T-helper 2 cell treated with Interferon-gamma antibody and Interleukin-4, amounts not matched to agents 5 μg/mL and 100 μg/mL, for 36 hours (primary cell): Measurements from ENCODE around the gene PRSS2.
"Not testable (repeated sequence)": the region's sequence is repeated elsewhere in the genome, so short reads cannot be mapped to it uniquely, and the experiment has no call there.

Experiments used
- DNase-seq: peaks from one replicate; pipeline ENCODE4 v3.0.0; 2021; ENCODE audit warnings: low spot score
- H3K27ac Mint-ChIP-seq: one replicate; pipeline ENCODE4 v1.8.0; 2021; ENCODE audit warnings: mild to moderate bottlenecking, mixed read lengths
- H3K27me3 Mint-ChIP-seq: one replicate; pipeline ENCODE4 v1.8.0; 2021; ENCODE audit warnings: low read depth, mixed read lengths
- H3K36me3 Mint-ChIP-seq: one replicate; pipeline ENCODE4 v1.8.0; 2021; ENCODE audit warnings: low read depth, mixed read lengths
- H3K4me1 Mint-ChIP-seq: one replicate; pipeline ENCODE4 v1.8.0; 2021; ENCODE audit warnings: low read depth, mixed read lengths
- H3K4me3 Mint-ChIP-seq: one replicate; pipeline ENCODE4 v1.8.0; 2022; ENCODE audit warnings: mild to moderate bottlenecking, moderate library complexity, mixed read lengths
- H3K9me3 Mint-ChIP-seq: one replicate; pipeline ENCODE4 v1.8.0; 2021; ENCODE audit warnings: mixed read lengths

The PRSS2 gene

DNA sequence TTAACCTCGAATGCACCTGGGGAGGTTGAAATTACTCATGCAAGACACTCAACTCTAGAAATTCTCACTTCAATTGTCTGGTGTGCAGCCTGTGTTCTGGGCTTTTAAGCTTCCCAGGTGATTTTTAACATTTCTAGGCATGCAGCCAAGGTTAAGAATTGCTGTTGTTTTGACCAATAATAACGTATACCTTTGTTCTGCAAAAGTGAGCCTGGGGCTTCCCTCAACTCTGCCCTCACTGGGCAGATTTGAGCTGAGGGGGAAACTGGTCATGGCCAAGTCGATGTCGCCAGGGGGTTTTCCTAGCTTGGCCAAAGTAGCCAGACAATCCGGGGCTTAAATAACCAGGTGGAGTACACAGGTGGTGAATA, 568 bp downstream of the PRSS2 start:
- DNase-seq: no peak
- Mint-ChIP-seq H3K9me3 (no peaks in the 10 kb centered on the region), H3K36me3 (no peaks in the 10 kb centered on the region), H3K27ac (no peak overlapping the region), H3K4me1 (peaks cover 9% of the 10 kb centered on the region), H3K4me3 (no peak overlapping the region), H3K27me3 (peaks cover 10% of the 10 kb centered on the region)

DNA sequence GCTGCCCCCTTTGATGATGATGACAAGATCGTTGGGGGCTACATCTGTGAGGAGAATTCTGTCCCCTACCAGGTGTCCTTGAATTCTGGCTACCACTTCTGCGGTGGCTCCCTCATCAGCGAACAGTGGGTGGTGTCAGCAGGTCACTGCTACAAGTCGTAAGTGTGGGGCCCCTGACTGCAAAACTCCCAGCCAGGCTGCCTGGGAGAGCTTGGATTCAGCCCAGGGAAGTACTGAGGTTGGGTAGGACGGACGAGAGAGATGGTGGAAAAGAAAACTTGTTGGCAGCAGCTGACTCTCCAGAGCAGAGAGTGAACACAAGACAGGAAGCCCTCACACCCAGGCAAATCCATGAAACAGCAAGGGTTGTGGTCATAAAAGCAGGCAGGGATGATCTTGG, 1.3 kb downstream of the PRSS2 start:
- Mint-ChIP-seq H3K27me3 (peaks cover 10% of the 10 kb centered on the region), H3K27ac (no peak overlapping the region), H3K36me3 (no peaks in the 10 kb centered on the region)

DNA sequence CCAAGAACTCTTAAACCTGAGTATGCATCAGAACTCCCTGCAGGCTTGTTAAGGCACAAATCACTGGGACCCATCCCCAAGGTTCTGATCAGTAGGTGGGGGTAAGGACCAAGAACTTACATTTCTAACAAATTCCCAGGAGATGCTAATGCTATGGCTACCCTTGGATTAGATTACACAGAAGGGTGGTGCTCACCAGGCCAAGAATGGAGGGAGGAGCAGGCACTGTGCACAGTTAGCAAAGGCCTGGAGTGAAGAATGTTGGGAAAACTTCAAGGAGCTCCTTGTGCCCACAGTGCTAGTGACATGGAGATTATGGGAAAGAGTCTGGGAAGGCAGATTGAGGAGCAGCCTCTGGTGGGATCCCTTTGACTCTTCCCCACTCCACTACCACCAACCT, 1.9 kb downstream of the PRSS2 start:
- H3K27ac Mint-ChIP-seq: no peak overlapping the region
- H3K36me3 Mint-ChIP-seq: no peaks in the 10 kb centered on the region
- no peak overlapping the region for H3K4me3 Mint-ChIP-seq
- H3K4me1 Mint-ChIP-seq: peaks cover 9% of the 10 kb centered on the region
- no peaks in the 10 kb centered on the region for H3K9me3 Mint-ChIP-seq
- no peak for DNase-seq
- peaks cover 10% of the 10 kb centered on the region for H3K27me3 Mint-ChIP-seq

More for the DNA sequence above, 1.3 kb downstream of the PRSS2 start:
- DNase-seq: no peak
- no peak overlapping the region for H3K4me3 Mint-ChIP-seq
- H3K4me1 Mint-ChIP-seq: peaks cover 9% of the 10 kb centered on the region
- H3K9me3 Mint-ChIP-seq: no peaks in the 10 kb centered on the region

GRCh38 chr7:142773230-142773629, 2.5 kb downstream of the PRSS2 start:
- Mint-ChIP-seq H3K36me3 (no peaks in the 10 kb centered on the region), H3K27ac (no peak overlapping the region), H3K9me3 (no peaks in the 10 kb centered on the region)

DNA sequence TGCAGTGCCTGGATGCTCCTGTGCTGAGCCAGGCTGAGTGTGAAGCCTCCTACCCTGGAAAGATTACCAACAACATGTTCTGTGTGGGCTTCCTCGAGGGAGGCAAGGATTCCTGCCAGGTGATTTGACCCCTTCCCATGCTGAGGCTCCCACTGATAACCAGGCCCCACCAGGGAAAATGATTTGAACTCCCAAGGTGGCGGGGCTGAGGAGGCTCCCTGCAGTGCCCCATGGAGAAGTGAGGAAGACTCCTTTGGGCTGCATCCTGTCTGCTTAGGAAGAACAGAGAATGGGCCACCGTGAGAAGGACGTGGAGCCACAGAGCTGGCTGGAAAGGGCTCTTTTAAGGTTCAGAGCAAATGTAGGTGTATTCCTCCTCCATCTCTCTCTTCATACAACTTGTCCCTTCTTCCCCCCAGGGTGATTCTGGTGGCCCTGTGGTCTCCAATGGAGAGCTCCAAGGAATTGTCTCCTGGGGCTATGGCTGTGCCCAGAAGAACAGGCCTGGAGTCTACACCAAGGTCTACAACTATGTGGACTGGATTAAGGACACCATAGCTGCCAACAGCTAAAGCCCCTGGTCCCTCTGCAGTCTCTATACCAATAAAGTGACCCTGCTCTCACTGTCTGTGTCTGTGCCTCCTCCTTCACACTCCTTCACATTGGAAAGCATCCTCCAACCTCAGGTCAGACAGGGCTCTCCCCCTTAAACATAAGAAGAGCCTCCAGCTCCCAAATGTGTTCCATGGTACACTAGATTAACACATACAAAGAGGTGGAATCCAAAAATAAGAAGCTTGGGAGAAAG, 3.4 kb downstream of the PRSS2 start:
- Mint-ChIP-seq H3K4me3 (no peak overlapping the region), H3K4me1 (peaks cover 14% of the 10 kb centered on the region), H3K9me3 (no peaks in the 10 kb centered on the region), H3K27me3 (peaks cover 10% of the 10 kb centered on the region), H3K27ac (no peak overlapping the region), H3K36me3 (no peaks in the 10 kb centered on the region)
- no peak for DNase-seq

More at GRCh38 chr7:142773230-142773629, 2.5 kb downstream of the PRSS2 start:
- Mint-ChIP-seq H3K4me3 (no peak overlapping the region), H3K4me1 (peaks cover 14% of the 10 kb centered on the region), H3K27me3 (peaks cover 10% of the 10 kb centered on the region)
- no peak for DNase-seq

DNA sequence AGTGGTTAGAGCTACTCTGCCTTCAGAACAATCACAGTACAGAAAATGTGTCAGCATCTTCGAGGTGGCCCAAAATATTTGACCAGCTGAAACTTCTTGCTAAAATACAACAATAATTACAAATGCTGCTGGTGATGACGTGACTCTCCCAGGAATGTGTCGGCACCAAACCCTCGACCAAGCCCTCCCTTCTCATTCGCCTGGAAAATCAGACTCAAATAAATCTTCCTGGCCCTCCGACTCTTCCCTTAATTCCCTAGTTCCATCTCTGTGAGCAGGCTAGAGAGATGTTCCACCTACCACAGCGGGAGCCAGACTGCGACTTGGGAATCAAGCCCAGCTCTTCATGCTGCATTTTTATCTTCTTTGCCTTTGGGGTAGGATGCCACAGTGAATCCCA, 4.1 kb downstream of the PRSS2 start:
- no peak overlapping the region for H3K4me3 Mint-ChIP-seq
- H3K4me1 Mint-ChIP-seq: peaks cover 14% of the 10 kb centered on the region
- peaks cover 7% of the 10 kb centered on the region for H3K27me3 Mint-ChIP-seq
- H3K27ac Mint-ChIP-seq: no peak overlapping the region
- no peaks in the 10 kb centered on the region for H3K9me3 Mint-ChIP-seq
- H3K36me3 Mint-ChIP-seq: no peaks in the 10 kb centered on the region
- no peak for DNase-seq

- not testable (repeated sequence) for H3K36me3 Mint-ChIP-seq, H3K4me3 Mint-ChIP-seq, H3K27ac Mint-ChIP-seq, H3K9me3 Mint-ChIP-seq, DNase-seq, H3K27me3 Mint-ChIP-seq
- H3K4me1 Mint-ChIP-seq: peaks cover 13% of the 10 kb centered on the region
Measured at GRCh38 chr7:142775351-142776115, 4.8 kb downstream of the PRSS2 start.

DNA sequence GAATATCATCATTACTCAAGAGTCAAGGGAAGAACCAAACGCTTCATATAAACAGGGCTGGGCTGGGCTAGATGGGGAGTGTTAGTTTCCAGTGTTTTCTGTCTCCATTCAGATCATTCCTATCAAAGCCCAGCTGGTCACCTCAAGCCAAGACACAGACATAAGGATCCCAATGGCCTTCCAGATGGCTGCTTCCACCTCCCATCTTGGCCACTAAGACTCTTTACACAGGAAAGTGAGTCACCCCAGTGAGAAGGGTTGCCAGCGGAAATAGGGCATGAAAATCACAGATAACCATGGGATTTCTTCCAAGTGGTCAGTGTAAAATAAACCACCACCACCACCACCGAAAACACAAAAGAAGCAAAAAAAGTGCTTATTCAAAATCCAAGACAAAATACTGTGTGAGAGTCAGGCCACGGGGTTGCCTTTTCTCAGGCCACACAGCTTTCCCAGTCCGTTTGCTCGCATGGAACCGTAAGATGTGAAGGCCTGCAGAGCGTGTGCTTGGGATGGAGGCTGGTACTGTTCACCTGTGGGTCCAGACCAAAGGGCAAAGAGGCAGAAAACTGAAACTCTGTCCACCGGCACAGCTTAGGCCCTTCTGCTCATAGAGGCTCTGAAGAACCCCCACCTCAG, 5.6 kb downstream of the PRSS2 start:
- DNase-seq: no peak

GRCh38 chr7:142776845-142777225, 6.1 kb downstream of the PRSS2 start:
- H3K36me3 Mint-ChIP-seq, DNase-seq, H3K9me3 Mint-ChIP-seq, H3K27me3 Mint-ChIP-seq, H3K4me1 Mint-ChIP-seq, H3K4me3 Mint-ChIP-seq, H3K27ac Mint-ChIP-seq: not testable (repeated sequence)

More for the DNA sequence above, 5.6 kb downstream of the PRSS2 start:
- Mint-ChIP-seq H3K36me3 (no peaks in the 10 kb centered on the region), H3K4me1 (peaks cover 8% of the 10 kb centered on the region), H3K27ac (no peak overlapping the region), H3K9me3 (no peaks in the 10 kb centered on the region), H3K4me3 (no peak overlapping the region), H3K27me3 (peaks cover 7% of the 10 kb centered on the region)

DNA sequence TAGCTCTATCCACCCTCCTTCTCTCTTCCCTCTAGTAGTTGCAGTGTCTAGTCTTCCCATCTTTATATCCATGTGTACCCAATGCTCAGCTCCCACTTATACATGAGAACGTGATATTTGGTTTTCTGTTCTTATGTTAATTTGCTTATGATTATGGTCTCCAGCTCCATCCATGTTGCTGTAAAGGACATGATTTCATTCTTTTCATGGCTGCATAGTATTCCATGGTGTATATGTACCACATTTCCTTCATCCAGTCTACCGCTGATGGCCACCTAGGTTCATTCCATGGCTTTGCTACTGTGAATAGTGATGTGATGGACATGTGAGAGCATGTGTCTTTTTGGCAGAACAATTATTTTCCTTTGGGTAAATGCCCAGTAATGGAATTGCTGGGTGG, 6.5 kb downstream of the PRSS2 start:
- no peaks in the 10 kb centered on the region for H3K9me3 Mint-ChIP-seq
- DNase-seq: no peak
- no peak overlapping the region for H3K27ac Mint-ChIP-seq
- peaks cover 6% of the 10 kb centered on the region for H3K4me1 Mint-ChIP-seq
- H3K36me3 Mint-ChIP-seq: no peaks in the 10 kb centered on the region
- peaks cover 7% of the 10 kb centered on the region for H3K27me3 Mint-ChIP-seq
- no peak overlapping the region for H3K4me3 Mint-ChIP-seq

- peak overlapping the region; percentile 73 for H3K4me3 Mint-ChIP-seq
- no peaks in the 10 kb centered on the region for H3K9me3 Mint-ChIP-seq
- DNase-seq: peak; percentile 62
- H3K36me3 Mint-ChIP-seq: peaks cover 14% of the 10 kb centered on the region
- H3K4me1 Mint-ChIP-seq: peaks cover 10% of the 10 kb centered on the region
- peak overlapping the region; percentile 97 for H3K27ac Mint-ChIP-seq
- H3K27me3 Mint-ChIP-seq: no peaks in the 10 kb centered on the region
Measured at GRCh38 chr7:142782922-142783900, 12.4 kb downstream of the PRSS2 start.

GRCh38 chr7:142784096-142784495, 13.3 kb downstream of the PRSS2 start:
- H3K27ac Mint-ChIP-seq: peak overlapping the region; percentile 97
- no peak overlapping the region for H3K4me3 Mint-ChIP-seq
- peaks cover 23% of the 10 kb centered on the region for H3K36me3 Mint-ChIP-seq
- H3K4me1 Mint-ChIP-seq: peaks cover 10% of the 10 kb centered on the region
- no peaks in the 10 kb centered on the region for H3K9me3 Mint-ChIP-seq
- H3K27me3 Mint-ChIP-seq: no peaks in the 10 kb centered on the region
- DNase-seq: no peak

GRCh38 chr7:142784716-142785115, 13.9 kb downstream of the PRSS2 start:
- Mint-ChIP-seq H3K27me3 (no peaks in the 10 kb centered on the region), H3K4me3 (peak overlapping the region; percentile 46), H3K36me3 (peaks cover 28% of the 10 kb centered on the region), H3K9me3 (no peaks in the 10 kb centered on the region), H3K27ac (peak overlapping the region; percentile 97), H3K4me1 (peaks cover 10% of the 10 kb centered on the region)
- DNase-seq: no peak
